HG03520 (cell line): Measurements from ENCODE around the gene SLC47A1.
"Not testable (repeated sequence)": the region's sequence is repeated elsewhere in the genome, so short reads cannot be mapped to it uniquely, and the experiment has no call there.

Experiments used
- ATAC-seq: cut with Tn5 transposase; IDR thresholded peaks from one replicate; pipeline ENCODE4 v1.9.1; 2021; ENCODE audit warnings: mild to moderate bottlenecking, moderate library complexity; ENCODE audit not compliant: unreplicated experiment

The SLC47A1 gene

GRCh38 chr17:19520641-19521040 is 13.0 kb upstream of the SLC47A1 start:
- no peak for ATAC-seq

GRCh38 chr17:19523690-19524089 is 10.0 kb upstream of the SLC47A1 start:
- ATAC-seq: no peak

- not testable (repeated sequence) for ATAC-seq
Observed at GRCh38 chr17:19526950-19527349, 6.7 kb upstream of the SLC47A1 start.

DNA sequence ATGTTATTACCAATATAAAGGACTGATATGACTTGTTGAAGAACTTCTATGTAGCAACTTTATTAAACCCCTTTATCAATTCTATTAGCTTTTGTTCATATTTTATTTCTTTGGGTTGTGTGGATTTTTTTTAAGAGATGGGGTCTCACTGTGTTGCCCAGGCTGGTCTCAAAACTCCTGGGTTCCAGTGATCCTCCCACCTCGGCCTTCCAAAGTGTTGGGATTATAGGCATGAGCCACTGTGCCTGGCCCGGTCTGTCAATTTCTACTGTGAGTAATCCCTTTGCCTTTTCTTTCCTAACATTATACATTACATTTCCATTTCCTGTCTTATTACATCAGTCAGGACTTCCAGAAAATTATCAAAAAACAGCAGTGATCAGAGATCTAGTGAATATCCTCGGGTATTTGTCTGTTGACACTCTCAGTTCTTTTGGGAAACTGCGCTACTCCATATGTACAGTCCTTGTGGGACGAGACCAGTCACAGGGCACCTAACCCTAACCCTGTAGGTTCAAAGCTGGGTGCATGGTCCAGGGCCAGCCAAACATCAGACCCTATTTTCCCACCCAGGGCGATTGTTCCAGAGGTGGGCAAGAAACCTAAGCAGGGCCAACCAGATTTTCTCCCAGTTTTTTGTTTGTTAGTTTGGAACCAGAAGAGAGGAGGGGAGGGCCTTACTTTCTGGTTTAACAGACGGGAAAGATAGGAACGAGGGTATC is 1.7 kb upstream of the SLC47A1 start:
- ATAC-seq: no peak

GRCh38 chr17:19533036-19533717 is 477 bp upstream of the SLC47A1 start:
- no peak for ATAC-seq

DNA sequence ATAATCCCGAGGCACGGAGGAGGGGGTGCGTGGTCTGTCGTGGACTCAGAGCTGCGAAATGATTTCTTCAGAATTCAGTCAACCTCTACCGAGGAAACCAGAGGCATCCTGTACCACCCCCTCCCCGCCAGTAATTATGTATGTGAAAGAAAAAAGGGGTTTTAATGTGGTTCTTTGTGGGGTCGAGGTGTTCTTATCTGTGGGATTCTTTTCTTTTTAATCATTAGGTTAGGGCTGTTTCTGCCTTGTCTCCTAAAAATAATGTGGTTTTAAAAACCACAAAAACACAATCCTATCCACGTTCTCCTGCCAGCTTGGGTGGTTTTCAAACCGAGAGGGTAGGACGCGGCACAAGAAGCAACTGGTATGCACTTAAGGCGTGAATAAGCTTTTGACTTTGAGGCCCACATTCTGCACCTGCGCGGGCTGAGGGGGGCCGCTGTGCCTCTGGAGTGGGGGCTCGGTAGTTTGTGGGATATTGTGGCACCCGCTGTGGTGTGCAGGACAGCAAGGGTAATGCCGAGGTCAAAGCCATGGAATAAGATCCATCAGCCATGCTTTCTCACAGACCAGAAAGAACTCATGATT is 1.0 kb downstream of the SLC47A1 start:
- no peak for ATAC-seq

DNA sequence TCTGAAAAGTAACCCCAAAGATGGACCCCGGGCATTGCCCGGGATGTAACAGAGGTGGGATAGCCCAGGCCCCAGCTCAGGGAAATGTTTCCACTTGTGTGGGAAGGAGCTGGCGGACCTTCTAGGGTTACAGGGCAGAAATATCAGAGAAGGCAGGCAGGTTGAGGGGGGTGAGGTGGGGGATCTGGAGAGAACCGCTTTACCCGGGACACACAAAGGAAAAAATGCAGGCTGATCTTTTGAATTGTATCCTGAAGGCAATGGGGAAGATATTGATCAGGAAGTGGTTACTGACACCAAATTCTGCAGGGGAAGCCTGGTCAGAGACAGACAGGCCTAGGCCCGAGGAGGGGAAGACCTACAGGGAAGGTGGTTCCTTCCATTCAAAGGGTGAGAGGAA is 3.5 kb downstream of the SLC47A1 start:
- no peak for ATAC-seq

DNA sequence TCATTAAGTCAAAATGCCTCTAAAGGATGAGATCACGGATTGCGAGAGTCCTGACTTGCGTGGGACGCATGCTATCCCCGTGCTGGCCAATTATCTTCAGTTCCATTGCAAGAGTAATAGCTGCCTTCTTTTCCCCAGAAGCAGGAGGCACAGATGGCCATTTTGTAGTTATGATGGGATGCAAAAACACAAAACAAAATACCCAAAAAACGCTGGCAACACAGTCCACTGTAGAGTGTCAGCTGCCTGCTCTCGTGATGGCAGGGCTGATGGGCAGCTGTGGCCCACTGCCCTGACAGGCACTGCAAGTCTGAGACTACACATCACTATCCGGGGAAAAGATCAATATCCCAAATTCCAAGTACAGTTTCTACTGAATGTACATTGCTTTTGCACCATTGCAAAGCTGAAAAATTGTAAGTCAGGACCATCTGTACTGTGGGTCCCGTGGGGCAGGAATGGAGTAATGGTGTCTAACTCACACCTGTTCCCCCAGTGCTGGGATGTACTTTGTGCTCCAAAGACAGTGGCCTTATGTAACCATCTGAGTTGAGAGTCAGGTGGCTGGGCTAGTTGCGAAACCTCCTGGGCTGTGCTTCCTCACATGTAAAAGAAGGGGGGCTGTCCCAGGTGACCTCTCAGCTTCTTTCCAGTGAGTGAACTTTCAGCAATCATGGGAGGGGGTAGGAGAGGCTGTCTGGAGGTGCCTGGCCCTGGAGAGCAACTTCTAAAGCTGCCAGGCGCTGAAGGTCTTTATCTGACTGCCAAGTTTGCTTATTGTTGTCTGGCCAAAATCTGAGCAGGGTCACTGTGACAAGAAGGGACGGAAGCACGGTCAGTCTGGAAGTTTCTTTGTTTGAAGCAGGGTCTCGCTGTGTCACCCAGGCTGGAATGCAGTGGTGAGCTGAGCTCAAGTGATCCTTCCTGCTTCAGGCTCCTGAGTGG is 4.7 kb downstream of the SLC47A1 start:
- ATAC-seq: no peak

DNA sequence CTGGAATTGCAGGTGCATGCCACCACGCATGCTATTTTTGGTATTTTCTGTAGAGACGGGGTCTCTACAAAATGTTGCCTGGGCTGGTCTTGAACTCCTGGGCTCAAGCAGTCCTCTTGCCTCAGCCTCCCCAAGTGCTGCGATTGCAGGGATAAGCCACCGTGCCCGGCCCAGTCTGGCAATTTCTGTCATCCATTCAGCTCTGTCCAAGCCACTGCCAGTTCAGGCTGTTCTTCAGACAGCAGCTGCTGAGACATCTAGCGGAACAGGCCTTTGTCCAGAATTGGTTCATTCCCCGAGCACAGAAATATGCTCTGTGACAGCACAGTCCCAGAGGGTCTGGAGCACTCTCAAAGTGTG is 5.4 kb downstream of the SLC47A1 start:
- ATAC-seq: no peak

DNA sequence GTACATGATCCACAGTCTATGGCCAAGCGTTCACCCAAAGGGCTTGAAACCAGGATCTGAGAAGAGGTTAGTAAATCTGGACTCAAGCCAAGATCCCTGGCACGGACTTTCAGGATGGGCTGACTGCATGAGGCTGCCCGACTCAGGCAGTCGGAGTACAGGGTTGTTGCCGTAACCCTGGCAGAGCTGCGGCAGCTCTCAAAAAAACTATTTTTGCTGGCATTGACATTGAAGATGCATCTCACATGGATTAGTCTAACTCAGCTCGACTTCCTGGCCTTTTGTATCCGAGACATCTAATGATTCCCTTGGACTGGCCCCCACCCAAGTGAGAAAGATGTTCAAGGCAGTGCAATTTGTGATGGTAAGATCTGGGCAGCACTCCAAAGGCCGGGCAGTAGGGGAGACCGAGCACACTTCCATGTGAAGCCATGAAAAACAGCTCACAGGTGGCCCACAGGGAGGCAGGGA is 6.2 kb downstream of the SLC47A1 start:
- no peak for ATAC-seq

DNA sequence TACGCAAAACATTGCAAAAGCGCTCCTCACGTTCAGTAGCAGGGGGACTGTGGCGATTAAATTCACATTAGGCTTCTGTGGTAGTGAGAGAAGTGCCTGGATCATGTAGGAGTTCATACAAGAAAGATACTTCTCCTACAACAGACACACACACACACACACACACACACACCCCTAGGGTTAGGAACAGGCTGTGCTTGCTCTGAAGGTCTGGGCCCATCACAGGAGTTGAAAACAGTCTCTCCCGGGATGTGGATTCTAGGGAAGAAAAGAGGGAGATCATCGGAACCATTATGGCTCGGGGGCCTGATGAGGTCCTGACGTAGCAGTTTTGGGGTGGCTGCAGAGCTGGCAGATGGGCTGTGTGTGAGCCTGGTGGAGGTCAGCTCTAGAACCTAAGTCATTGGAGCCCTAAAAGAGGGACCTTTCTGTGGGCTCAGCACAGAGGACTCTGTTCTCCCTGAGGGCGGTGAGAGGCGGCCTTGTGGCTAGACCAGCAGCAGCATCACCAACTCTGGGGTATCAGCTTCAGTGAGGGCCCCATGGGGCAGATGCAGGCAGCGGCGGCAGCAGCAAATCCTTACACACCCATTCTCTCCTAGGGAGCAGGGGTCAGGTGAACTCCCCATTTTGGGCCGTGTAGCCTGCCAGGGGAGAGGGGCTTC is 7.2 kb downstream of the SLC47A1 start:
- ATAC-seq: no peak

DNA sequence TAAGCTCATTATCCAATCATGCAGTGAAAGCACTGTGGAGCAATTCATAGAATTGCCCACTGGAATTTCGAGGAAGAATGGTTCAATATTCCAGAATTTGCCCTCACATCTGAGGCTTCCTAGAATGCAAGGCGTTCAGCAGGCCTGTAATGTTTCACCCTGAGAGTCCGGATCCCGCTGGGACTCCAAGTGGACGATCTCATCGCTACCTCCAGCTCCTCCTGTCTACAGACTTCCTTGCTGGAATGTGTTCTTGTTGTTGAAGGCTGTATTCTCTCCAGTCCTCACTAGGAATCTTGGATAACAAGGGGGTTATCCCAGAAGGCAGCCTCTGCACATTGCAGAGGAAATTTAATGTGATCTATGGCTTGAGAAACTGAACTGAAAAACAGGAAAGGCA is 7.8 kb downstream of the SLC47A1 start:
- ATAC-seq: no peak

DNA sequence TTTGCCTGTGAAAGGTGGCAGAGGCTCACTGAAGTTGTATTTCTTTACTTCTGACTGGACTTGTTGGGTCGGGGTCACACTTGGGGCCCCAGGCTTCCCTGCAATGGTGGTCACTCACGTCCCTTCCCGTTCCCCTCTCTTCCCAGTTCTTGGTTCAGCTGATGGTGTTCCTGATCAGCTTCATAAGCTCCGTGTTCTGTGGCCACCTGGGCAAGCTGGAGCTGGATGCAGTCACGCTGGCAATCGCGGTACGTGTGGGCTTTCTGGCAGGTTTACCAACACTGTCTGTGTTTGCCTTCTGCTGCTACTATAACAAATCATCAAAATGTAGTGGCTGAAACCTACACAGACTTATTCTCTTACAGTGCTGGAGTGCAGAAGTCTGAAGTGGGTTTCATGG is 8.6 kb downstream of the SLC47A1 start:
- ATAC-seq: no peak

GRCh38 chr17:19544366-19544765 is 10.7 kb downstream of the SLC47A1 start:
- no peak for ATAC-seq

- no peak for ATAC-seq
Observed at GRCh38 chr17:19546289-19547065, 12.8 kb downstream of the SLC47A1 start.

GRCh38 chr17:19549746-19550623 is 16.3 kb downstream of the SLC47A1 start:
- no peak for ATAC-seq

DNA sequence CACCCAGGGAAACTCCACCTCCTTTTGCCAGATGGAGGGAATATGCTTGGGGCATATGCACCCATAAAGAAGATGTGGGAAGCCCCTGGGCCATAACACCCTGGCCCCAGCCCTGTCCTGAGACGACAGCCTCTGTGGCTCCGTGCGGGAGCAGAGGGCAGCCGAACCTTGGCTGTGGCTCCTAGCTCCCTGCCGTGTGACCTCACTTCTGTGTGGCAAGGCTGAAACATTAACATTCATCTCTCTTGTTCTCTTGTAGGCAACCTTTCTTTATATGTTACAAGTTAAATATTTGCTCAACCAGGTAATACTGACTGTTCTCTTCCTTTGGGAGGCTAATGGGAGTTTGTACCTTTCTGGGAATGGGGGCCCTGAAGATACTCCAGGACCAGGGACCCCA is 17.5 kb downstream of the SLC47A1 start:
- no peak for ATAC-seq

DNA sequence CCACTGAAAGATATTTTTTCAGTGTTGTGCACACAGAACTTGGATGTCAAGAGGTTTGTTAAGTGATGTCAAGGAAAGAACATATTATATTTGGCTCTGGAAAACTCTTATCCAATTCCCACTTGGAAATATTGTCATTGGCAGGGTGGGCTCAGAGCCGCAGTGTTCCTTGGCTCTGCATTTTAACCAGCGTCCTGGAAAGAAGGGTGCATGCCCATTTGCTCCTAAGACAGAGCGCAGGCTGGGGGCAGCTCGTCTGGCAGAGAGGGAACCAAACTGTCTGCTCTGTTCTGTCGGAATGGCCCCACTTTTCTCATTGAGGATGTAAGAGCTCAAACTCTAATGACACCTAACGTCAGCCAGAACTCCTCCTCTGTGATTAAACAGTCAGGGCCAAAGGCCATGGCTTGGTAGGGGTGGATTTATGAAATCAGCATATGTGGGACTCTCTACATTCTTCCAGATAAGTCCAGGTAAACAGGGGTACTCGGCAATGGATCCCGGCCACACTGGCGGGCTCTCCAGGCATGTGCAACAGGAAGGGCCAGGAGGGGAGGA is 18.0 kb downstream of the SLC47A1 start:
- ATAC-seq: no peak

DNA sequence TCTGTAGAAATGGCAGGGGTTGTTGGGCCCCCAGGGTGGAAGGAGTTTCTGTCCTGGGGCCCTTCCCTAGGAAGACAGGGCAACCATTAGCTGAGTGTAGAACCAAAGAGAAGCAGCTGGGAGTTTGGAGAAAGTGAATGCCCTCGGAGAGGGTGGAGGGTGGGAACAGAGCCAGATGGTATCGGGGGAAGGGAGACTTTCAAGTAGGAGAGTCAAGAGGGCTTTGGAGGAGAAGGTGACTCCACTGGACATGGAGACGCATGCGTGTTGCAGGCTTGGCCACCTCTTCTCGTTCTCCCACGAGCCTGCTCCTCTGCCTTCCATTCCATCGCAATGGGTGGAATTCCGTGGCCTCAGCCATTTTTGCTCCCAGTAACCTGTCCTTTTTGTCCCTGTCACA is 19.4 kb downstream of the SLC47A1 start:
- ATAC-seq: no peak
